NCI-H2107 treated with DMSO at 0.1 percent for 48 hours (cell line): Measurements from ENCODE around the gene SAMD14.

Experiments
- DNase-seq: peaks from one replicate; lab custom pipeline; 2025; ENCODE audit not compliant: unreplicated experiment; lab: John Stamatoyannopoulos, UW

The SAMD14 gene

GRCh38 chr17:50165466-50165865 is 35.5 kb upstream of the SAMD14 start:
- DNase-seq: no peak

- DNase-seq: no peak
Measured at GRCh38 chr17:50165066-50165465, 35.1 kb upstream of the SAMD14 start.

GRCh38 chr17:50164697-50164988 is 34.7 kb upstream of the SAMD14 start:
- DNase-seq: no peak

GRCh38 chr17:50163843-50164696 is 34.1 kb upstream of the SAMD14 start:
- DNase-seq: no peak

GRCh38 chr17:50162466-50163254 is 32.7 kb upstream of the SAMD14 start:
- DNase-seq: no peak

- DNase-seq: no peak
Measured at GRCh38 chr17:50161911-50162288, 31.9 kb upstream of the SAMD14 start.

GRCh38 chr17:50161023-50161910 is 31.3 kb upstream of the SAMD14 start:
- peak; percentile 78 for DNase-seq

- no peak for DNase-seq
Measured at GRCh38 chr17:50157891-50158290, 27.9 kb upstream of the SAMD14 start.

- DNase-seq: no peak
Measured at GRCh38 chr17:50155115-50155819, 25.3 kb upstream of the SAMD14 start.

- no peak for DNase-seq
Measured at GRCh38 chr17:50154604-50155003, 24.6 kb upstream of the SAMD14 start.

- DNase-seq: no peak
Measured at GRCh38 chr17:50153650-50154575, 24.0 kb upstream of the SAMD14 start.

GRCh38 chr17:50152736-50153135 is 22.8 kb upstream of the SAMD14 start:
- DNase-seq: no peak

GRCh38 chr17:50151937-50152547 is 22.1 kb upstream of the SAMD14 start:
- DNase-seq: peak; percentile 71

GRCh38 chr17:50151041-50151936 is 21.3 kb upstream of the SAMD14 start:
- peak; percentile 25 for DNase-seq

- DNase-seq: no peak
Measured at GRCh38 chr17:50150354-50151040, 20.5 kb upstream of the SAMD14 start, which contains the start of gene PPP1R9B. Gene PPP1R9B, minus strand, starts transcription at chr17:50150677. Its CDS starts 164 bp downstream, at chr17:50150513.

- DNase-seq: no peak
Measured at GRCh38 chr17:50149417-50150353, 19.7 kb upstream of the SAMD14 start.

- no peak for DNase-seq
Measured at GRCh38 chr17:50149091-50149416, 19.1 kb upstream of the SAMD14 start.
